Keratinocyte (primary cell): Measurements from ENCODE around the gene CCL11. TPM values are rescaled to one million over a fixed set of nuclear protein-coding genes. Genes with fewer than 3 reads are reported as not detected.

Experiments
- DNase-seq: peaks from one replicate; pipeline ENCODE4 v3.0.0-alpha.2; 2011; ENCODE audit warnings: low read depth, missing footprints, low spot score
- FAIRE-seq: peaks from 2 replicates; lab custom pipeline; 2011; peaks lifted over from hg19 to GRCh38; lab: Jason Lieb, UNC
- H2AFZ ChIP-seq: 2 replicates; pipeline ENCODE4 v1.6.0; 2012; ENCODE audit warnings: low read length, control low read depth, inconsistent platforms; ENCODE audit not compliant: control insufficient read depth
- H3K27ac ChIP-seq: 2 replicates; pipeline ENCODE4 v1.5.1; 2011; ENCODE audit warnings: low read length; ENCODE audit not compliant: control insufficient read depth, insufficient read depth
- H3K27me3 ChIP-seq: 3 replicates; pipeline ENCODE4 v1.6.0; 2011; ENCODE audit warnings: low read length; ENCODE audit not compliant: control insufficient read depth, insufficient read depth; ENCODE audit errors: extremely low read depth
- H3K36me3 ChIP-seq, 2 experiments: 2 replicates in 1 of 2; 3 replicates in 1 of 2; pipeline ENCODE4 v1.5.1; 2011; ENCODE audit warnings: low read length in 2 of 2, mild to moderate bottlenecking in 1 of 2; ENCODE audit not compliant: control insufficient read depth in 2 of 2, insufficient read depth in 2 of 2; ENCODE audit errors: extremely low read depth in 1 of 2
- H3K4me1 ChIP-seq: 3 replicates; pipeline ENCODE4 v1.5.1; 2011; ENCODE audit warnings: low read length; ENCODE audit not compliant: control insufficient read depth, insufficient read depth; ENCODE audit errors: extremely low read depth
- H3K4me2 ChIP-seq: 3 replicates; pipeline ENCODE4 v1.6.0; 2011; ENCODE audit warnings: low read depth, low read length; ENCODE audit not compliant: control insufficient read depth, insufficient read depth; ENCODE audit errors: extremely low read depth
- H3K4me3 ChIP-seq, 3 experiments: fragments of 200-600 bp in 1 of 3; sonication (generic) in 1 of 3; 2 replicates in 2 of 3; 3 replicates in 1 of 3; pipeline ENCODE4 v1.5.1; 2011 to 2016; ENCODE audit warnings: low read length in 3 of 3, mild to moderate bottlenecking in 3 of 3, control low read depth in 2 of 3, inconsistent platforms in 1 of 3, low read depth in 1 of 3, mixed read lengths in 1 of 3, mixed run types in 1 of 3, moderate library complexity in 1 of 3; ENCODE audit not compliant: control insufficient read depth in 2 of 3, insufficient read depth in 2 of 3; ENCODE audit errors: extremely low read depth in 1 of 3
- H3K79me2 ChIP-seq: 2 replicates; pipeline ENCODE4 v1.6.0; 2012; ENCODE audit warnings: low read length; ENCODE audit not compliant: control insufficient read depth, insufficient read depth
- H3K9ac ChIP-seq: 3 replicates; pipeline ENCODE4 v1.6.0; 2011; ENCODE audit warnings: low read length; ENCODE audit not compliant: control insufficient read depth, insufficient read depth; ENCODE audit errors: extremely low read depth
- H3K9me1 ChIP-seq: 3 replicates; pipeline ENCODE4 v1.6.0; 2011; ENCODE audit warnings: low read length; ENCODE audit not compliant: control insufficient read depth, insufficient read depth; ENCODE audit errors: extremely low read depth
- H3K9me3 ChIP-seq: 2 replicates; pipeline ENCODE4 v1.5.1; 2012; ENCODE audit warnings: low read depth, low read length; ENCODE audit not compliant: control insufficient read depth
- H4K20me1 ChIP-seq: 3 replicates; pipeline ENCODE4 v1.6.0; 2011; ENCODE audit warnings: low read length; ENCODE audit not compliant: control insufficient read depth, insufficient read depth; ENCODE audit errors: extremely low read depth
- CTCF ChIP-seq, 3 experiments: IDR thresholded peaks in 1 of 3; conservative IDR thresholded peaks in 1 of 3; optimal IDR thresholded peaks in 1 of 3; 2 replicates in 2 of 3; 3 replicates in 1 of 3; pipeline versions ENCODE3 to v1.5.1; 2011; ENCODE audit warnings: low read length in 3 of 3, mild to moderate bottlenecking in 3 of 3, moderate library complexity in 2 of 3, control low read depth in 1 of 3, inconsistent platforms in 1 of 3; ENCODE audit not compliant: insufficient read depth in 2 of 3; ENCODE audit errors: extremely low read depth in 1 of 3
- EZH2 ChIP-seq: IDR thresholded peaks from one replicate; pipeline ENCODE4 v1.6.1; 2012; ENCODE audit warnings: inconsistent platforms, mild to moderate bottlenecking, low read length, moderate library complexity
- dilution Hi-C: fragments of 300-500 bp; cut with MboI; formaldehyde crosslinking; loops from one replicate; pipeline ENCODE4 v1.7.0; 2020; ENCODE audit warnings: low sequenced_read_pairs; ENCODE audit not compliant: extremely low pct_ligation_motif_present
- polyA plus RNA-seq, 5 experiments: library from polyadenylated mRNA; depleted of rRNA in 3 of 5; stranded (reverse) in 3 of 5; stranded (forward) in 1 of 5; unstranded in 1 of 5; fragments of >200 nt; gene quantifications; 1 replicate in 1 of 5; 2 replicates in 3 of 5; 3 replicates in 1 of 5; pipeline versions ENCODE4 v1.2.1 to v1.2.3, GENCODE V29; 2011 to 2012; ENCODE audit warnings: missing spikeins in 2 of 5, low read depth in 1 of 5, low replicate concordance in 1 of 5

CCL11 gene
- polyA plus RNA-seq, 1 donor (not counting 4 experiments of a cell fraction or from before 2014, with no cell fraction given): not detected

GRCh38 chr17:34254146-34254545, 31.4 kb upstream of the CCL11 start:
- Histone ChIP-seq H4K20me1 (no peaks in the 10 kb centered on the region), H2AFZ (no peak overlapping the region), H3K27ac (no peak overlapping the region), H3K4me3 (no peak overlapping the region), H3K27me3 (peaks cover 9% of the 10 kb centered on the region), H3K79me2 (no peaks in the 10 kb centered on the region), H3K4me1 (peaks cover 26% of the 10 kb centered on the region), H3K36me3 (no peaks in the 10 kb centered on the region), H3K4me2 (peak overlapping the region; percentile 57), H3K9ac (no peak overlapping the region), H3K9me1 (no peaks in the 10 kb centered on the region), H3K9me3 (no peaks in the 10 kb centered on the region)
- dilution Hi-C loops: no loop called here
- FAIRE-seq (peak; percentile 61), DNase-seq (no peak)
- TF ChIP-seq EZH2 (no peak), CTCF (optimal IDR thresholded peaks at IDR 0.05 in 1 of 3, IDR thresholded peaks at IDR 0.05 in 1 of 3, conservative IDR thresholded peaks at IDR 0.05 in 1 of 3; ENCODE audit: extremely low read depth in 1 of 3, insufficient read depth in 2 of 3, low read length in 3 of 3) (no peak)

GRCh38 chr17:34254651-34255380, 30.7 kb upstream of the CCL11 start, which contains the start of gene CCL2:
Gene CCL2 (plus strand): TSS chr17:34255285. CDS start chr17:34255350, 65 bp downstream.
- Histone ChIP-seq H3K9me3 (no peaks in the 10 kb centered on the region), H3K4me1 (peaks cover 26% of the 10 kb centered on the region), H3K27me3 (peaks cover 9% of the 10 kb centered on the region), H3K27ac (no peak within 1 kb of the TSS), H3K4me2 (peak within 1 kb of the TSS; percentile 57), H2AFZ (peak within 1 kb of the TSS; percentile 81), H3K4me3 (peak within 1 kb of the TSS in 2 of 3 experiments; percentile 18 to 55), H3K9ac (no peak within 1 kb of the TSS), H3K36me3 (no peaks in the 10 kb centered on the region), H3K9me1 (no peaks in the 10 kb centered on the region), H4K20me1 (no peaks in the 10 kb centered on the region), H3K79me2 (no peaks in the 10 kb centered on the region)
- peak; percentile 83 for FAIRE-seq
- TF ChIP-seq CTCF (optimal IDR thresholded peaks at IDR 0.05 in 1 of 3, IDR thresholded peaks at IDR 0.05 in 1 of 3, conservative IDR thresholded peaks at IDR 0.05 in 1 of 3; ENCODE audit: extremely low read depth in 1 of 3, insufficient read depth in 2 of 3, low read length in 3 of 3) (no peak), EZH2 (no peak)
- no peak for DNase-seq
- dilution Hi-C loops: no loop called here
